CD4-positive, alpha-beta T cell treated with Interleukin-17A for 1 hour (primary cell): ENCODE measurements around the gene TTC31.

Experiments
- DNase-seq: peaks from one replicate; pipeline ENCODE4 v3.0.0-alpha.2; 2020

The TTC31 gene

GRCh38 chr2:74527741-74528140 is 44.9 kb downstream of the TTC31 start:
- no peak for DNase-seq

GRCh38 chr2:74528600-74529356 is 45.9 kb downstream of the TTC31 start:
- peak; percentile 38 for DNase-seq

GRCh38 chr2:74529357-74530238 is 46.7 kb downstream of the TTC31 start, which contains the start of the genes AUP1 and HTRA2:
TSS of gene AUP1 (minus strand) at chr2:74529706. CDS start at chr2:74529629, 77 bp downstream.
TSS of gene HTRA2 (plus strand) at chr2:74529933. CDS start at chr2:74530007, 74 bp downstream.
- DNase-seq = peak; percentile 91

DNA sequence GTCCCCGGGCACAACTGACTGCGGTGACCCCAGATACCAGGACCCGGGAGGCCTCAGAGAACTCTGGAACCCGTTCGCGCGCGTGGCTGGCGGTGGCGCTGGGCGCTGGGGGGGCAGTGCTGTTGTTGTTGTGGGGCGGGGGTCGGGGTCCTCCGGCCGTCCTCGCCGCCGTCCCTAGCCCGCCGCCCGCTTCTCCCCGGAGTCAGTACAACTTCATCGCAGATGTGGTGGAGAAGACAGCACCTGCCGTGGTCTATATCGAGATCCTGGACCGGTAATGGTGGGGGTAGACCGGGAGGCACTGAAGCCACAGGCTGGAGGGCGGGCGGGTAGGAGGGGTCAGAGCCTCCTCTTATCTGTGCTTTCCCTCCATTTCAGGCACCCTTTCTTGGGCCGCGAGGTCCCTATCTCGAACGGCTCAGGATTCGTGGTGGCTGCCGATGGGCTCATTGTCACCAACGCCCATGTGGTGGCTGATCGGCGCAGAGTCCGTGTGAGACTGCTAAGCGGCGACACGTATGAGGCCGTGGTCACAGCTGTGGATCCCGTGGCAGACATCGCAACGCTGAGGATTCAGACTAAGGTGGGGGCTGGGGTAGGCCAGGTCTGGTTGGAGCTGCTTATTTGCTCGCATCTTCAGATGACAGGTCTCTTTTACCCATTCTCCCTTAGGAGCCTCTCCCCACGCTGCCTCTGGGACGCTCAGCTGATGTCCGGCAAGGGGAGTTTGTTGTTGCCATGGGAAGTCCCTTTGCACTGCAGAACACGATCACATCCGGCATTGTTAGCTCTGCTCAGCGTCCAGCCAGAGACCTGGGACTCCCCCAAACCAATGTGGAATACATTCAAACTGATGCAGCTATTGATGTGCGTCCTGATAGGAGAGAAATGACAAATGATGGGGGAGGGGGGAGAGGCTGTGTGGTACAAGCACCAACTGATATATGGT is 47.6 kb downstream of the TTC31 start:
- DNase-seq = peak; percentile 74

GRCh38 chr2:74531666-74532065 is 48.8 kb downstream of the TTC31 start:
- no peak for DNase-seq

- DNase-seq = peak; percentile 71
Measured at GRCh38 chr2:74532222-74532621, 49.3 kb downstream of the TTC31 start.

GRCh38 chr2:74533464-74533863 is 50.6 kb downstream of the TTC31 start:
- no peak for DNase-seq

DNA sequence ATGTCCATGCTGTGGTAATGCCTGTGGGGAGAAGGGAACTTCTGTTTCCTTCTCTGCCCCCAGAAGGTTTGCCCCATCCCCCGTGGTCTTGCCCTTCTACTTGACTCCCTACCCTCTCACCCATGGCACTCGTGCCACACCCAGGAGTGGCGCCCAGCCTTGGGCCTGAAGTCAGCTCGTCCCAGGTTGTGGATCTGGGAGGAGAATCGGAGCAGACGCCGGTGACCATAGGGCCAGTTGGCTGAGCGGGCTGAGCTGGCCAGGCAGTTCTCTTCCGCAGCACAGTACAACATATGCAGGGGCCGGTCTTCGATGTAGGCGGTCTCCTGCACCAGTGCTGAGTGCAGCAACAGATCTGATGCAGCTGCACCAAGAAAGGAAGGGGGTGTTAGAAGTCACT is 51.5 kb downstream of the TTC31 start:
- DNase-seq = no peak

- DNase-seq = no peak
Measured at GRCh38 chr2:74535440-74535965, 52.6 kb downstream of the TTC31 start.

DNA sequence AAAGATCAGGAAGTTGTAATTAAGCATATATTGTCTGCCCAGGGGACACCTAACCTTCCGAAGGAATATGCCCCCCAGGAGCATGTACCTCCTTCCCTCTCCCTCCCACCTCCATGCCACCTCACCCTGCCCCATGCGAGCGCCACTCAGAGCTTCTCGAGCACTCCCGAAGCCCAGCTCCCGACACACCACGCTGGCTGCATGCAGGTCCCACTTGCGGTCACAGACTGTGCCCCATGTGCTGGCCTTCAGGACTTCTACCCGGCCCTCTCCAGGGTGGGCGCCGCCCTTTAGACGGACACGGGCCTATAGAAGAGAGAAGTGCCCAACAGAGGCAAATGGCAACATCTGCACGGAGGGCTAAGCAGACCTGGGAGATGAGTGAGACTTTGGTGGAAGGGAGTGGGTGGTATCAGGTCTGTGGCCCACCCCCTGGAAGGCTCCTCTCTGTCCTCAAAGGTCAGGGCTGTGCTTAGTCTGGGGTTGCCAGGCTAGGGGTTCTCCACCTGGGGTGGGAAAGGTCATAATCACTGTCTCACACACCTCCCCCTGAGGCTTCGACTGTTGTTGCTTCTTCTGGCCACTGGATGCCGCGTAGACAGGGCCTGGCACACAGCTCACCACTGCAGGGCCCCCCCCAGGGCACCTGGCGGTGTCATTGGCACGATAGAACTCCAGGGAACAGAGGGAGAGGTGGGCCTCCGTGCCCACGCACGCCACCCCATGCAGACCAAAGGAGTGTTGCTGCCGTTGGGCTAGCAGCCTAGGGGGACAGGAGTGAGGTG is 53.5 kb downstream of the TTC31 start:
- no peak for DNase-seq

GRCh38 chr2:74537140-74537539 is 54.3 kb downstream of the TTC31 start:
- no peak for DNase-seq

DNA sequence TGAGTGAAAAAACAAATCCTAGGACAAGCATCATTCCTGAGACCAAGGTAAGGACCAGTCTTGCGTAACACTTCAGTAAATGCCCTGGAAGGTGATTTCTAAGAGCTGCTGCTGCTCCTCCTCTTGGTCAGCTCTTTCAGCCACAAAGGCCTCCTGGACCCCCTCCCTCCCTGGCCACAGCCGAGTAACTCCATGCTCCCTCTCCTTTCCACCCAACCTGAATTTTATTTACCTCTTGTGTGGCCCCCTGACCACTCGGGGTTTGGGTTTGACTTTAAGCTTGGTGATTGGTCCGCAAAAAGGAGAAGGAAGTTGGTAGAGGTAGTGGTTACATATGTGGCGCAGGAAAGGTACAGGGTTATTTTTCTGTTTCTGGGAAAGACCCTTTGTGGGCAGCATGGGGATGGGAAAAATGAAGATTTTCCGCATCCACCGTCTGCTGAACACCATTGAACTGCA is 56.0 kb downstream of the TTC31 start:
- DNase-seq = no peak

GRCh38 chr2:74540291-74540690 is 57.4 kb downstream of the TTC31 start:
- no peak for DNase-seq

DNA sequence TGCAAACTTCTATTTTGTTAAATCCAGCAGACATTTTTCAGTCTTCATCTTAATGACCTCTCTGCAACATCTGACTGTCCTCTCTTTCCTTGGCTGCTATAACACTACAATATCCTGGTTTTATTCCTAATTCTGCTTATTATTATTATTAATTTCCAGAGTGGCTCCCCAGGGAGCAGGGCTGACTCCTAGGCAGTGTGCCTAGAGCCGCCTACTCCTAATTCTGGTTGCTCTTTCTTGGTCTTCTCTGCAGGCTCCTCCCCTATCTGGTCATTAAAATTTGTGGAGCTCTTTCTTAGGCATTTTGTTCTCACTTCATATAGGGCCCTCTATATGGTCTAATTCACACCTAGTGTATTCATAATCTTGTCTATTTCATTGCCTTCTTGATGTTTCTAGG is 60.1 kb downstream of the TTC31 start:
- no peak for DNase-seq
